Breast epithelium (tissue), 3 donors: ENCODE data around the gene KPNB1.

ENCODE experiments used
- CTCF ChIP-seq, 3 donors: fragments of 450-650 bp; IDR thresholded peaks; one replicate each; pipeline ENCODE4 v1.5.1; 2016 to 2017; ENCODE audit warnings: antibody characterized with exemption in 3 of 3, mild to moderate bottlenecking in 3 of 3, moderate library complexity in 3 of 3
- POLR2A ChIP-seq: fragments of 450-650 bp; IDR thresholded peaks from one replicate; pipeline ENCODE4 v1.6.1; 2016; ENCODE audit warnings: antibody characterized with exemption, mild to moderate bottlenecking, moderate library complexity
- POLR2AphosphoS5 ChIP-seq, 3 donors: sonication (generic); formaldehyde crosslinking; IDR thresholded peaks; one replicate each; pipeline ENCODE4 v1.6.1; 2017; ENCODE audit warnings: antibody characterized with exemption in 3 of 3

GRCh38 chr17:47716375-47716774, 66.7 kb downstream of the KPNB1 start:
- TF ChIP-seq CTCF (IDR thresholded peaks at IDR 0.05) (no peak), POLR2A (no peak), POLR2AphosphoS5 (IDR thresholded peaks at IDR 0.05) (no peak)
